Activated CD8-positive, alpha-beta T cell treated with anti-CD3 and anti-CD28 coated beads, Interleukin-2, amount 10 ng/mL, durations not matched to agents 7 days and 5 days (primary cell): Measurements from ENCODE around the gene CLDN19. TPM values are rescaled to one million over a fixed set of nuclear protein-coding genes. Genes with fewer than 3 reads are reported as not detected.

ENCODE experiments used
- ATAC-seq: fragments of 150-1000 bp; cut with Tn5 transposase; one replicate; pipeline ENCODE4 v1.10.0; 2021; ENCODE audit warnings: moderate library complexity
- CTCF ChIA-PET: fragments of 350-600 bp; sonication (Branson Sonifier 250); formaldehyde crosslinking; loops from one replicate; lab custom pipeline; 2021; ENCODE audit warnings: antibody characterized with exemption; lab: Charles Lee
- POLR2A ChIA-PET: fragments of 350-600 bp; sonication (Branson Sonifier 250); formaldehyde crosslinking; loops from one replicate; lab custom pipeline; 2021; ENCODE audit warnings: antibody characterized with exemption; lab: Charles Lee
- DNase-seq: peaks from one replicate; pipeline ENCODE4 v3.0.0-alpha.2; 2020
- H3K27ac Mint-ChIP-seq: one replicate; pipeline ENCODE4 v1.8.0; 2021; ENCODE audit warnings: mild to moderate bottlenecking, mixed read lengths
- H3K27me3 Mint-ChIP-seq: one replicate; pipeline ENCODE4 v1.8.0; 2021; ENCODE audit warnings: low read depth, mixed read lengths
- H3K36me3 Mint-ChIP-seq: one replicate; pipeline ENCODE4 v1.8.0; 2021; ENCODE audit warnings: low read depth, mixed read lengths
- H3K4me1 Mint-ChIP-seq: one replicate; pipeline ENCODE4 v1.8.0; 2021; ENCODE audit warnings: low read depth, mixed read lengths
- H3K4me3 Mint-ChIP-seq: one replicate; pipeline ENCODE4 v1.8.0; 2021; ENCODE audit warnings: mild to moderate bottlenecking, mixed read lengths
- H3K9me3 Mint-ChIP-seq: one replicate; pipeline ENCODE4 v1.8.0; 2022; ENCODE audit warnings: mixed read lengths; ENCODE audit not compliant: insufficient read depth
- total RNA-seq, 2 experiments: library from RNA; stranded (reverse); gene quantifications; one replicate each; pipeline ENCODE4 v1.2.3, GENCODE V29; 2021

The CLDN19 gene, protein sequence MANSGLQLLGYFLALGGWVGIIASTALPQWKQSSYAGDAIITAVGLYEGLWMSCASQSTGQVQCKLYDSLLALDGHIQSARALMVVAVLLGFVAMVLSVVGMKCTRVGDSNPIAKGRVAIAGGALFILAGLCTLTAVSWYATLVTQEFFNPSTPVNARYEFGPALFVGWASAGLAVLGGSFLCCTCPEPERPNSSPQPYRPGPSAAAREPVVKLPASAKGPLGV
- total RNA-seq: not detected

DNA sequence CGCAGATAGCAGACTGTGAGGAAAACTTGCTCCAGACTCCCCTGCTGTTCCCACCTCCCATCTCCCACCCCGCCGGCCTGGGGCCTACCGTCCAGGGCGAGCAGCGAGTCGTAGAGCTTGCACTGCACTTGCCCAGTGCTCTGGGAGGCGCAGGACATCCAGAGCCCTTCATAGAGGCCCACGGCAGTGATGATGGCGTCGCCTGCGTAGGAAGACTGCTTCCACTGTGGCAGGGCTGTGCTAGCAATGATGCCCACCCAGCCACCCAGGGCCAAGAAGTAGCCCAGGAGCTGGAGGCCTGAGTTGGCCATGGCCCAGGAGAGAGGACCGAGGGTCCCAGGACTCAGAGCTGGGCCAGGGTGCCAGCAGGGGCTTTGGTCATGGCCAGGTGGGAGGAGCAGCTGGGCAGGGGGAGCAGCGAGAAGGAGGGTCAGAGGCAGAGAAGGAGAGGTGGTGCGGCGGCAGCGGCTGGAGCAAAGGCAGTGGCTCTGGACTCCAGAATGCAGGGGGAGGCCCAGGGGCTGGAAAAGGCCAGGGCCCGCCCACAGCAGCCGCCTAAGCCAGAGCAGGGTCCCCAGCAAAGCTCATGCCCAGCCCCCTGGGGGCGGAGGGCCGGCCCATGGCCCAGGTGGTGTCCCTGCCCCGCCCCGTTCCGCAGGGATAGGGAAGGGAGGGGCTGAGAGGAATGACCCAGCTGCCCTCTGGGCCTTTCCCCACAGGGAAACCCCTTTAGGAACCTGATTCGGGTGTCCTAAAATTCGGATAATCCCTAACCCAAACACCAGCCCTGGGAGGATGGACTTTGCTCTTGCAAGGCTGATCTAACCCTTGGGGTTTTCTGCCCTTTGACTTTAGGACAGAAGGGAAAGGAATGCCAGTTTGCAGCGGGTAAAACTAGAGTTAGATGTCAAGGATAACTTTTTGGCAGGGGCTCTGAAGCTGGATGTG, at the start of gene CLDN19:
TSS of gene CLDN19 (minus strand) at position 484 of the 948 bp plus-strand sequence. CDS start at position 311, 173 bp downstream.
- ATAC-seq: no peak
- H3K27ac Mint-ChIP-seq: no peak within 1 kb of the TSS
- ChIA-PET POLR2A (no interaction called here), CTCF (no interaction called here)
- H3K27me3 Mint-ChIP-seq: no peaks in the 10 kb centered on the region
- H3K4me1 Mint-ChIP-seq: peaks cover 11% of the 10 kb centered on the region
- H3K4me3 Mint-ChIP-seq: no peak within 1 kb of the TSS
- no peaks in the 10 kb centered on the region for H3K9me3 Mint-ChIP-seq
- no peak for DNase-seq
- H3K36me3 Mint-ChIP-seq: no peaks in the 10 kb centered on the region

GRCh38 chr1:42788021-42788420, 48.0 kb upstream of the CLDN19 start:
- ATAC-seq (no peak), DNase-seq (no peak)
- H3K27me3 Mint-ChIP-seq: no peaks in the 10 kb centered on the region
- H3K27ac Mint-ChIP-seq: no peak overlapping the region
- POLR2A ChIA-PET: no interaction called here
- peaks cover 5% of the 10 kb centered on the region for H3K36me3 Mint-ChIP-seq
- no peak overlapping the region for H3K4me3 Mint-ChIP-seq
- H3K4me1 Mint-ChIP-seq: peaks cover 20% of the 10 kb centered on the region
- CTCF ChIA-PET: no interaction called here
- H3K9me3 Mint-ChIP-seq: no peaks in the 10 kb centered on the region

DNA sequence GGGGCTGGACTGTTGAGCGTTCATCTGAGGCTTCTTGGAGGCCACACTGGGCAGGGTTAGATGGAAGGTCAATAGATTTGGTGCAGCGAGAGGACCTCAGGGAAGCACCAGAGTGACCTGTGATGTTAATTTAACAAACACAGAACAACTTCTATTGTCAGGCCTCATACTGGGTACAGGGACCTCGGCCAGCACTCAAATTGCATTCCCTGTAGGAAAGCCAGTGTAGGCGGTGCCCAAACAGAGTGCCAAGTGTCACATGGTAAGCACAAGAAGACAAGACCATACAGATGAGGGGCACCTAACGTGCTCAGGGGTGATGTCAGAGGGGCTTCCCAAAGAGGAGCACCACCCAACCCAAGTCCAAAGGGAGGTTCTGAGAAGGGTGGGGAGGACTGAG, 46.1 kb upstream of the CLDN19 start:
- Mint-ChIP-seq H3K27me3 (no peaks in the 10 kb centered on the region), H3K4me3 (peak overlapping the region; percentile 62), H3K4me1 (peaks cover 20% of the 10 kb centered on the region), H3K27ac (peak overlapping the region; percentile 84), H3K36me3 (peaks cover 10% of the 10 kb centered on the region), H3K9me3 (no peaks in the 10 kb centered on the region)
- ChIA-PET CTCF (interaction anchor here (1.2 kb wide), 1 partner anchor 12 kb away, joined by 3 read pairs; no protein-coding TSS in a partner anchor), POLR2A (no interaction called here)
- ATAC-seq (no peak), DNase-seq (no peak)

DNA sequence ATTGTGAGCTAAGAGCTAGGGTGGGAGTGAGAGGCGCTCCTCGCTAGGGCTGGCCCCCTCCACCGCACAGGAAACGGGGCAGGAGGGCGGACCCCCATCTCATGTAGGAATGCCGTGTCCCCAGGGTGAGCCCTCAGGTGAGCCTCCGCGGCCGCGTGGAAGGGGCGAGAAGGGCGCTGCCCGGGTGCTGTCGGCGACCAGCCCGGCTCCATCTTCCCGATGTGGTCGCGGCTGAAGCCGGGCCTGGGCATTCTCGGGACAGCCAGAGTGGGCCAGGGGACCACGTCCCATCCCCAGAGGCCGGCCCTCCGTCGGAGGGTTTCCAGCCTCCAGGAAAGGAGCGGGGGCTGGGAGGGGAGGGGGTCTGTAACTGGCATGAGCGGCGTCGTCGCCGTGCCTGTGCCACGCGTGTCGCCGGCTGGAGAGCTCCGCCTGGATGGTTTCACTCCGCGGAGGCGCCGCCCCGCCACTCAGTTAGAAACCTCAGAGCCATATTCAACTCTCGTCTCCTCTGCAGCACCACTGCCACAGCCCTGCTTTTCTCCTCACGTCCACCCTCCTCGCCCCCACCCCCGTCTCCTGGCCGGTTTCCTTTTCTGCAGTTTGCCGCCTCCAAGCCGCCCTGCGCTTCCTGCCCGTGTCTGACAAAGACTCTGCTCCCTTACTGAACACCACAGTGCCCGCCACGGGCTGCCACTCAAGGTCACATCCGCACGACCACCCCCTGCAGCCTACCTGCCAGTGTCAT, 45.1 kb upstream of the CLDN19 start, which contains the start of gene TMEM269:
TSS of gene TMEM269 (plus strand) at position 46 of the 748 bp plus-strand sequence. CDS start 4,903 bp downstream, outside the sequence.
- POLR2A ChIA-PET: interaction anchor here (0.6 to 2.5 kb wide), 3 partner anchors 18 to 1543 kb away, joined by 3 to 6 read pairs (median 4); partner anchors contain the start of genes C1orf50, P3H1 and ZNF691
- ATAC-seq (peak; percentile 87), DNase-seq (peak; percentile 71)
- Mint-ChIP-seq H3K4me3 (peak within 1 kb of the TSS; percentile 62), H3K36me3 (peaks cover 17% of the 10 kb centered on the region), H3K4me1 (peaks cover 27% of the 10 kb centered on the region), H3K27ac (peak within 1 kb of the TSS; percentile 84), H3K9me3 (no peaks in the 10 kb centered on the region), H3K27me3 (no peaks in the 10 kb centered on the region)
- CTCF ChIA-PET: interaction anchor here (1.2 to 2.7 kb wide), 2 partner anchors 13 to 288 kb away, joined by 3 to 14 read pairs; no protein-coding TSS in a partner anchor

DNA sequence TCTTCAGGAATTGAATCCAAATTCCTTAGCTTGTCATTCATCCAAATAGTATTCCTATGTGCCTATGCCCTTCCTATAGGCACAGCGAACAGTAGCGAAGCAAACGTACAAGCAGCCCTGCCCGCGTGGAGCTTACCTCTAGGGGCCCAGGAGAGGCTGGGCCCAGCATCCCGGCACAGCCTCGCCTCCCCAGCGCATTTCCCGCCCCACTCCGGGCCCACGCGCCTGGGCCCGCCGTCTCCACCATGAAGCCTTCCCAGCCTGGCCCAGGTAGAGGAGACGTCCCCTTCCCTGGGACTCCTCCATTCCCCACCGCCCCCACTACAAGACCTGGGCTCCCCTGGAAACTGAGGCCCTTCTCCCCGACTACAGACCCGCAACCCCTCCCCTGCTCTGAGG, 44.5 kb upstream of the CLDN19 start:
- H3K27ac Mint-ChIP-seq: peak overlapping the region; percentile 20
- H3K36me3 Mint-ChIP-seq: peaks cover 23% of the 10 kb centered on the region
- ATAC-seq (no peak), DNase-seq (no peak)
- H3K4me3 Mint-ChIP-seq: no peak overlapping the region
- POLR2A ChIA-PET: interaction anchor here (0.5 to 2.5 kb wide), 4 partner anchors 18 to 1543 kb away, joined by 3 to 6 read pairs (median 4); partner anchors contain the start of genes C1orf50, P3H1 and ZNF691
- CTCF ChIA-PET: interaction anchor here (1.5 to 8.9 kb wide), 3 partner anchors 11 to 289 kb away, joined by 3 to 90 read pairs (median 14); partner anchors contain the start of genes C1orf50 and P3H1
- H3K9me3 Mint-ChIP-seq: no peaks in the 10 kb centered on the region
- no peaks in the 10 kb centered on the region for H3K27me3 Mint-ChIP-seq
- H3K4me1 Mint-ChIP-seq: peaks cover 33% of the 10 kb centered on the region

GRCh38 chr1:42783092-42783491, 43.1 kb upstream of the CLDN19 start:
- Mint-ChIP-seq H3K4me1 (peaks cover 47% of the 10 kb centered on the region), H3K27me3 (no peaks in the 10 kb centered on the region), H3K27ac (no peak overlapping the region), H3K9me3 (no peaks in the 10 kb centered on the region), H3K36me3 (peaks cover 34% of the 10 kb centered on the region), H3K4me3 (no peak overlapping the region)
- DNase-seq (no peak), ATAC-seq (no peak)
- ChIA-PET POLR2A (interaction anchor here (2.5 kb wide), 1 partner anchor 16 kb away, joined by 6 read pairs; the partner anchor contains the start of genes C1orf50 and P3H1), CTCF (interaction anchor here (0.8 to 8.9 kb wide), 6 partner anchors 9 to 290 kb away, joined by 3 to 90 read pairs (median 4); partner anchors contain the start of genes C1orf50 and P3H1)

- no peaks in the 10 kb centered on the region for H3K27me3 Mint-ChIP-seq
- ChIA-PET CTCF (interaction anchor here (1.0 to 8.9 kb wide), 7 partner anchors 13 to 293 kb away, joined by 3 to 90 read pairs (median 6); partner anchors contain the start of genes C1orf50, P3H1 and ZNF691), POLR2A (interaction anchor here (0.6 to 1.5 kb wide), 2 partner anchors 13 to 93 kb away, joined by 3 to 6 read pairs; partner anchors contain the start of genes C1orf50 and P3H1)
- ATAC-seq (no peak), DNase-seq (no peak)
- no peak overlapping the region for H3K27ac Mint-ChIP-seq
- H3K9me3 Mint-ChIP-seq: no peaks in the 10 kb centered on the region
- H3K4me1 Mint-ChIP-seq: peaks cover 40% of the 10 kb centered on the region
- no peak overlapping the region for H3K4me3 Mint-ChIP-seq
- peaks cover 56% of the 10 kb centered on the region for H3K36me3 Mint-ChIP-seq
Observed at GRCh38 chr1:42780176-42780575, 40.1 kb upstream of the CLDN19 start.

- no peak for DNase-seq
- Mint-ChIP-seq H3K36me3 (peaks cover 61% of the 10 kb centered on the region), H3K27ac (no peak overlapping the region), H3K9me3 (no peaks in the 10 kb centered on the region), H3K4me1 (peaks cover 38% of the 10 kb centered on the region), H3K27me3 (no peaks in the 10 kb centered on the region), H3K4me3 (no peak overlapping the region)
- POLR2A ChIA-PET: interaction anchor here (0.6 to 1.5 kb wide), 2 partner anchors 13 to 93 kb away, joined by 3 to 6 read pairs; partner anchors contain the start of genes C1orf50 and P3H1
- ATAC-seq: no peak
- CTCF ChIA-PET: interaction anchor here (1.0 to 8.9 kb wide), 8 partner anchors 12 to 293 kb away, joined by 3 to 90 read pairs (median 20); partner anchors contain the start of genes C1orf50, P3H1 and ZNF691
Observed at GRCh38 chr1:42779725-42780124, 39.7 kb upstream of the CLDN19 start.

GRCh38 chr1:42777852-42778251, 37.8 kb upstream of the CLDN19 start:
- DNase-seq: peak; percentile 44
- Mint-ChIP-seq H3K4me3 (no peak overlapping the region), H3K4me1 (peaks cover 36% of the 10 kb centered on the region), H3K9me3 (no peaks in the 10 kb centered on the region), H3K27ac (peak overlapping the region; percentile 53), H3K36me3 (peaks cover 68% of the 10 kb centered on the region), H3K27me3 (no peaks in the 10 kb centered on the region)
- ChIA-PET POLR2A (interaction anchor here (1.2 to 1.4 kb wide), 2 partner anchors 11 to 147 kb away, joined by 3 to 6 read pairs; partner anchors contain the start of genes C1orf50 and P3H1), CTCF (interaction anchor here (0.6 to 8.9 kb wide), 26 partner anchors 11 to 299 kb away, joined by 3 to 90 read pairs (median 4); partner anchors contain the start of genes C1orf50, ERMAP, P3H1 and ZNF691)
- peak; percentile 47 for ATAC-seq

DNA sequence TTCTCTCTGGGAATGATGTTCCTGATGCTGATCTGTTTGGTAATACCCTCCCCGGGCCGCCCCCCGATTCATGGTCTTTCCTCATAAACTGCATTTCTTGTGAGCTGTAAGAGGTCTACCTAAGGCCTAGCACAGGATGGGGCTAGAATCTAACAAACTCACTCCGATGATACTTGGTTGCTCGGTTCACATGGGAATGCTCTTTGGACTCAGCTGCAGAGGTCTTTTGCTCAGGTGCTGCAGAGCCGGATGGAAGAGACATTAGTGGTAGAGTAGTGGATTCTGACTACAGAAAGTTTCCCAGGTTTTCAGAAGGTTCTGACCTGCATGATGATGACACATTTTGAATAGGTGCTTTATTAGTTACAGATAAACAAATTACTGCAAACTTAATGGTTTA, 36.5 kb upstream of the CLDN19 start:
- Mint-ChIP-seq H3K4me3 (no peak overlapping the region), H3K27me3 (no peaks in the 10 kb centered on the region), H3K4me1 (peaks cover 41% of the 10 kb centered on the region), H3K27ac (no peak overlapping the region), H3K36me3 (peaks cover 69% of the 10 kb centered on the region), H3K9me3 (no peaks in the 10 kb centered on the region)
- ChIA-PET CTCF (interaction anchor here (1.0 to 8.9 kb wide), 7 partner anchors 9 to 297 kb away, joined by 3 to 90 read pairs (median 9); partner anchors contain the start of genes C1orf50, ERMAP and P3H1), POLR2A (interaction anchor here (2.4 kb wide), 1 partner anchor 10 kb away, joined by 11 read pairs; the partner anchor contains the start of genes C1orf50 and P3H1)
- no peak for ATAC-seq
- DNase-seq: no peak
